ENCODE data around the gene LRRC40.

LRRC40 gene

GRCh38 chr1:70220517-70221237 is 15.3 kb upstream of the LRRC40 start:
- Histone ChIP-seq H2BK120ac (ENCODE audit: low read depth, low read length) (no peak overlapping the region), H3K27ac (ENCODE audit: low read length, poor library complexity, severe bottlenecking) (peak overlapping the region; percentile 53), H3K14ac (ENCODE audit: low read length in 2 of 2) (no peak overlapping the region), H3K4me2 (ENCODE audit: low read length, poor library complexity, severe bottlenecking) (peak overlapping the region; percentile 29), H3K36me3 (ENCODE audit: control insufficient read depth in 1 of 2, insufficient read depth in 2 of 2, low read depth in 1 of 2, low read length in 2 of 2) (peaks cover 8 to 58% of the 10 kb centered on the region in 2 experiments), H3K27me3 (ENCODE audit: control insufficient read depth in 1 of 2, insufficient read depth in 1 of 2, low read length in 2 of 2) (no peaks in the 10 kb centered on the region), H2AFZ (ENCODE audit: low read depth, low read length) (no peak overlapping the region), H3K4ac (ENCODE audit: low read depth in 1 of 2, low read length in 2 of 2) (no peak overlapping the region), H3K23ac (ENCODE audit: low read length in 2 of 2) (no peak overlapping the region), H3K18ac (ENCODE audit: low read depth in 1 of 2, low read length in 2 of 2) (no peak overlapping the region), H3K9me3 (ENCODE audit: control insufficient read depth, low read length) (no peaks in the 10 kb centered on the region), H3K4me3 (ENCODE audit: insufficient read depth in 1 of 2, low read depth in 1 of 2, low read length in 2 of 2) (peak overlapping the region in 1 of 2 experiments; percentile 89), H4K91ac (ENCODE audit: low read length) (no peak overlapping the region), H2AK5ac (ENCODE audit: low read length, severe bottlenecking) (no peak overlapping the region), H4K8ac (ENCODE audit: low read length) (no peak overlapping the region), H2BK15ac (ENCODE audit: low read depth, poor library complexity, severe bottlenecking) (no peak overlapping the region), H3K9ac (ENCODE audit: low read length) (peak overlapping the region; percentile 100), H3K4me1 (ENCODE audit: control insufficient read depth, insufficient read depth, low read depth, low read length) (peaks cover 2% of the 10 kb centered on the region), H2BK5ac (ENCODE audit: low read depth, low read length, poor library complexity, severe bottlenecking) (no peak overlapping the region), H2BK12ac (ENCODE audit: low read length in 2 of 2) (no peak overlapping the region), H3K79me1 (replicated peaks; ENCODE audit: low read length, poor library complexity, severe bottlenecking) (no peaks in the 10 kb centered on the region)
- no peak for DNase-seq
- 59% methylated on average over 14 of the region's 17 CpGs for WGBS

DNA sequence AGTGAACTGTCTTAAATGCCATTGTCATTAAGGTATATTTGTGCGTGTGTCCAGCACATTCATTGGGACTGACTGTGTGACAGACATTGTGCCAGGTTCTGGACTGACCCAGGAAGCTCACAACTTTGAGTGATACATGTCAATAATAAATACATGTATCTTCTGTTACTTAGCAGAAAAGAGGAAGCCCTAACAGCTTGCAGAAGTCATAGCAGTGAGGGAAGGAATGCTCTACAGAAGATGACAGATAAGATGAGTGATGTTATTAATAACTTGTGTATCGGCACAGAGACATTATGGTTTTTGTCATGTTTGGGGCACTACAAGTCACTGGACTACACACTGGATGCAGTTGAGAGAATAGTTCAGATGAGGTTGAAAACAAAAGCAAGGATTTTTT is 14.6 kb upstream of the LRRC40 start:
- no peak overlapping the region for H3K18ac ChIP-seq (ENCODE audit: low read depth in 1 of 2, low read length in 2 of 2)
- no peak overlapping the region for H2AK5ac ChIP-seq (ENCODE audit: low read length, severe bottlenecking)
- no peak overlapping the region for H2AFZ ChIP-seq (ENCODE audit: low read depth, low read length)
- no peak overlapping the region for H2BK12ac ChIP-seq (ENCODE audit: low read length in 2 of 2)
- H3K4me3 ChIP-seq (ENCODE audit: insufficient read depth in 1 of 2, low read depth in 1 of 2, low read length in 2 of 2), result no peak overlapping the region
- no peak overlapping the region for H3K4me2 ChIP-seq (ENCODE audit: low read length, poor library complexity, severe bottlenecking)
- H3K27ac ChIP-seq (ENCODE audit: low read length, poor library complexity, severe bottlenecking), result no peak overlapping the region
- no peak overlapping the region for H4K91ac ChIP-seq (ENCODE audit: low read length)
- no peak overlapping the region for H3K4ac ChIP-seq (ENCODE audit: low read depth in 1 of 2, low read length in 2 of 2)
- H3K79me1 ChIP-seq (replicated peaks; ENCODE audit: low read length, poor library complexity, severe bottlenecking), result no peaks in the 10 kb centered on the region
- H2BK5ac ChIP-seq (ENCODE audit: low read depth, low read length, poor library complexity, severe bottlenecking), result no peak overlapping the region
- no peaks in the 10 kb centered on the region for H3K27me3 ChIP-seq (ENCODE audit: control insufficient read depth in 1 of 2, insufficient read depth in 1 of 2, low read length in 2 of 2)
- WGBS, result 92% methylated on average over 2 of the region's 2 CpGs
- H3K9me3 ChIP-seq (ENCODE audit: control insufficient read depth, low read length), result no peaks in the 10 kb centered on the region
- no peak overlapping the region for H4K8ac ChIP-seq (ENCODE audit: low read length)
- H3K14ac ChIP-seq (ENCODE audit: low read length in 2 of 2), result no peak overlapping the region
- no peak overlapping the region for H2BK120ac ChIP-seq (ENCODE audit: low read depth, low read length)
- peaks cover 2% of the 10 kb centered on the region for H3K4me1 ChIP-seq (ENCODE audit: control insufficient read depth, insufficient read depth, low read depth, low read length)
- no peak overlapping the region for H3K9ac ChIP-seq (ENCODE audit: low read length)
- no peak for DNase-seq
- H2BK15ac ChIP-seq (ENCODE audit: low read depth, poor library complexity, severe bottlenecking), result no peak overlapping the region
- H3K36me3 ChIP-seq (ENCODE audit: control insufficient read depth in 1 of 2, insufficient read depth in 2 of 2, low read depth in 1 of 2, low read length in 2 of 2), result peaks cover 10 to 58% of the 10 kb centered on the region in 2 experiments
- no peak overlapping the region for H3K23ac ChIP-seq (ENCODE audit: low read length in 2 of 2)

DNA sequence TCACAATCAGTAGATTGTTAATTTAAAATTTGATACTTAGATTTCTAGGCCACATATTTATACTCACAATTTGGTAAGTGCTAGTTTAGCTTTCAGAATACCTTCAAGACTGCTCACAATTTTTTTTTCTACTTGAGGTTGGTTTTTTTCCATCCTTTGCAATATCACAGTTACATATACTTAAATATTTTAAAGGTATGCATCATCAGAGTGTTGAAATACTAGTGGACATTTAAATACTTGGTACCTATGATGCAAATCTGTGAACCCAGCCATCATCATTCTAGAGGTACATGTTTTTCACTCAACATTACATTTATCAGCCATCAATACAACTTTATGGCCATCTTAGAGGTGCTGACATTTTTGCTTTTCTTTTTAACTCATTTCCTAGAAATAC is 6.2 kb upstream of the LRRC40 start:
- Histone ChIP-seq H3K14ac (ENCODE audit: low read length in 2 of 2) (no peak overlapping the region), H2AFZ (ENCODE audit: low read depth, low read length) (no peak overlapping the region), H2BK120ac (ENCODE audit: low read depth, low read length) (no peak overlapping the region), H3K27me3 (ENCODE audit: control insufficient read depth in 1 of 2, insufficient read depth in 1 of 2, low read length in 2 of 2) (no peaks in the 10 kb centered on the region), H4K8ac (ENCODE audit: low read length) (no peak overlapping the region), H3K4me2 (ENCODE audit: low read length, poor library complexity, severe bottlenecking) (no peak overlapping the region), H3K18ac (ENCODE audit: low read depth in 1 of 2, low read length in 2 of 2) (no peak overlapping the region), H2AK5ac (ENCODE audit: low read length, severe bottlenecking) (no peak overlapping the region), H3K9me3 (ENCODE audit: control insufficient read depth, low read length) (no peaks in the 10 kb centered on the region), H3K4me1 (ENCODE audit: control insufficient read depth, insufficient read depth, low read depth, low read length) (peaks cover 7% of the 10 kb centered on the region), H4K91ac (ENCODE audit: low read length) (no peak overlapping the region), H2BK5ac (ENCODE audit: low read depth, low read length, poor library complexity, severe bottlenecking) (no peak overlapping the region), H3K27ac (ENCODE audit: low read length, poor library complexity, severe bottlenecking) (no peak overlapping the region), H3K9ac (ENCODE audit: low read length) (peak overlapping the region; percentile 53), H2BK15ac (ENCODE audit: low read depth, poor library complexity, severe bottlenecking) (no peak overlapping the region), H3K4me3 (ENCODE audit: insufficient read depth in 1 of 2, low read depth in 1 of 2, low read length in 2 of 2) (no peak overlapping the region), H3K23ac (ENCODE audit: low read length in 2 of 2) (no peak overlapping the region), H2BK12ac (ENCODE audit: low read length in 2 of 2) (no peak overlapping the region), H3K4ac (ENCODE audit: low read depth in 1 of 2, low read length in 2 of 2) (no peak overlapping the region), H3K79me1 (replicated peaks; ENCODE audit: low read length, poor library complexity, severe bottlenecking) (no peaks in the 10 kb centered on the region), H3K36me3 (ENCODE audit: control insufficient read depth in 1 of 2, insufficient read depth in 2 of 2, low read depth in 1 of 2, low read length in 2 of 2) (peaks cover 20 to 45% of the 10 kb centered on the region in 2 experiments)
- no peak for DNase-seq

- H3K4me2 ChIP-seq (ENCODE audit: low read length, poor library complexity, severe bottlenecking), result no peak overlapping the region
- H3K36me3 ChIP-seq (ENCODE audit: control insufficient read depth in 1 of 2, insufficient read depth in 2 of 2, low read depth in 1 of 2, low read length in 2 of 2), result peaks cover 15 to 37% of the 10 kb centered on the region in 2 experiments
- no peak overlapping the region for H3K4ac ChIP-seq (ENCODE audit: low read depth in 1 of 2, low read length in 2 of 2)
- no peak overlapping the region for H2BK5ac ChIP-seq (ENCODE audit: low read depth, low read length, poor library complexity, severe bottlenecking)
- no peak overlapping the region for H2AK5ac ChIP-seq (ENCODE audit: low read length, severe bottlenecking)
- no peak overlapping the region for H4K8ac ChIP-seq (ENCODE audit: low read length)
- H2BK12ac ChIP-seq (ENCODE audit: low read length in 2 of 2), result no peak overlapping the region
- H2BK15ac ChIP-seq (ENCODE audit: low read depth, poor library complexity, severe bottlenecking), result no peak overlapping the region
- no CpG with 5 or more reads among the region's 1 CpG for WGBS
- H3K9me3 ChIP-seq (ENCODE audit: control insufficient read depth, low read length), result no peaks in the 10 kb centered on the region
- no peak overlapping the region for H3K23ac ChIP-seq (ENCODE audit: low read length in 2 of 2)
- no peak overlapping the region for H4K91ac ChIP-seq (ENCODE audit: low read length)
- no peaks in the 10 kb centered on the region for H3K27me3 ChIP-seq (ENCODE audit: control insufficient read depth in 1 of 2, insufficient read depth in 1 of 2, low read length in 2 of 2)
- no peaks in the 10 kb centered on the region for H3K79me1 ChIP-seq (replicated peaks; ENCODE audit: low read length, poor library complexity, severe bottlenecking)
- no peak for DNase-seq
- H2BK120ac ChIP-seq (ENCODE audit: low read depth, low read length), result no peak overlapping the region
- H3K4me3 ChIP-seq (ENCODE audit: insufficient read depth in 1 of 2, low read depth in 1 of 2, low read length in 2 of 2), result no peak overlapping the region
- no peak overlapping the region for H3K18ac ChIP-seq (ENCODE audit: low read depth in 1 of 2, low read length in 2 of 2)
- H3K9ac ChIP-seq (ENCODE audit: low read length), result peak overlapping the region; percentile 53
- H3K14ac ChIP-seq (ENCODE audit: low read length in 2 of 2), result no peak overlapping the region
- no peak overlapping the region for H2AFZ ChIP-seq (ENCODE audit: low read depth, low read length)
- peaks cover 7% of the 10 kb centered on the region for H3K4me1 ChIP-seq (ENCODE audit: control insufficient read depth, insufficient read depth, low read depth, low read length)
- H3K27ac ChIP-seq (ENCODE audit: low read length, poor library complexity, severe bottlenecking), result no peak overlapping the region
Measured at GRCh38 chr1:70210820-70211219, 5.4 kb upstream of the LRRC40 start.
